ENCODE results near the gene PDZD2.

PDZD2 gene

GRCh38 chr5:32147959-32148358, 509.0 kb downstream of the PDZD2 start:
- in situ Hi-C loops (cut with HindIII; ENCODE audit: low pct_ligation_motif_present, low sequenced_read_pairs), result no loop called here
- H3K27ac ChIP-seq, result no peak overlapping the region
- H3K4me3 ChIP-seq (ENCODE audit: low read depth, low read length), result no peak overlapping the region
- TF ChIP-seq CTCF (IDR thresholded peaks at IDR 0.05; ENCODE audit: low read depth, low read length, missing control alignments), result no peak
- H3K27me3 ChIP-seq (replicated peaks), result no peaks in the 10 kb centered on the region
- H3K36me3 ChIP-seq (replicated peaks), result no peaks in the 10 kb centered on the region
- no peak for DNase-seq

- Histone ChIP-seq H3K4me3 (ENCODE audit: low read depth, low read length) (no peak overlapping the region), H3K36me3 (replicated peaks) (no peaks in the 10 kb centered on the region), H3K27ac (no peak overlapping the region), H3K27me3 (replicated peaks) (no peaks in the 10 kb centered on the region)
- no peak for DNase-seq
- TF ChIP-seq CTCF (IDR thresholded peaks at IDR 0.05; ENCODE audit: low read depth, low read length, missing control alignments), result no peak
- in situ Hi-C loops (cut with HindIII; ENCODE audit: low pct_ligation_motif_present, low sequenced_read_pairs), result no loop called here
Measured at GRCh38 chr5:32150366-32150765, 511.4 kb downstream of the PDZD2 start.

- TF ChIP-seq CTCF (IDR thresholded peaks at IDR 0.05; ENCODE audit: low read depth, low read length, missing control alignments), result no peak
- no peak for DNase-seq
- Histone ChIP-seq H3K27ac (no peak overlapping the region), H3K36me3 (replicated peaks) (no peaks in the 10 kb centered on the region), H3K27me3 (replicated peaks) (no peaks in the 10 kb centered on the region), H3K4me3 (ENCODE audit: low read depth, low read length) (no peak overlapping the region)
- in situ Hi-C loops (cut with HindIII; ENCODE audit: low pct_ligation_motif_present, low sequenced_read_pairs), result no loop called here
Measured at GRCh38 chr5:32151198-32151597, 512.3 kb downstream of the PDZD2 start.

GRCh38 chr5:32153723-32154122, 514.8 kb downstream of the PDZD2 start:
- no peak overlapping the region for H3K27ac ChIP-seq
- in situ Hi-C loops (cut with HindIII; ENCODE audit: low pct_ligation_motif_present, low sequenced_read_pairs), result no loop called here
- H3K36me3 ChIP-seq (replicated peaks), result peaks cover 3% of the 10 kb centered on the region
- no peaks in the 10 kb centered on the region for H3K27me3 ChIP-seq (replicated peaks)
- TF ChIP-seq CTCF (IDR thresholded peaks at IDR 0.05; ENCODE audit: low read depth, low read length, missing control alignments), result no peak
- no peak for DNase-seq
- no peak overlapping the region for H3K4me3 ChIP-seq (ENCODE audit: low read depth, low read length)

GRCh38 chr5:32155211-32155610, 516.3 kb downstream of the PDZD2 start:
- Histone ChIP-seq H3K4me3 (ENCODE audit: low read depth, low read length) (no peak overlapping the region), H3K27ac (no peak overlapping the region), H3K36me3 (replicated peaks) (peaks cover 3% of the 10 kb centered on the region), H3K27me3 (replicated peaks) (no peaks in the 10 kb centered on the region)
- in situ Hi-C loops (cut with HindIII; ENCODE audit: low pct_ligation_motif_present, low sequenced_read_pairs), result no loop called here
- DNase-seq, result no peak
- TF ChIP-seq CTCF (IDR thresholded peaks at IDR 0.05; ENCODE audit: low read depth, low read length, missing control alignments), result no peak

GRCh38 chr5:32156635-32157034, 517.7 kb downstream of the PDZD2 start:
- H3K27ac ChIP-seq, result no peak overlapping the region
- no peak for TF ChIP-seq CTCF (IDR thresholded peaks at IDR 0.05; ENCODE audit: low read depth, low read length, missing control alignments)
- in situ Hi-C loops (cut with HindIII; ENCODE audit: low pct_ligation_motif_present, low sequenced_read_pairs), result no loop called here
- no peak for DNase-seq
- no peaks in the 10 kb centered on the region for H3K27me3 ChIP-seq (replicated peaks)
- H3K4me3 ChIP-seq (ENCODE audit: low read depth, low read length), result no peak overlapping the region
- peaks cover 3% of the 10 kb centered on the region for H3K36me3 ChIP-seq (replicated peaks)

Data from brain microvascular endothelial cell (primary cell).